AG04449 (cell line): ENCODE data around the gene CIDEA.

ENCODE experiments used
- CTCF ChIA-PET: fragments of 350-600 bp; formaldehyde crosslinking; extraction: SDS; loops from one replicate; lab custom pipeline; 2021; ENCODE audit warnings: antibody characterized with exemption; lab: Yijun Ruan, JAX
- POLR2A ChIA-PET: fragments of 400-600, 350-600 bp; formaldehyde crosslinking; extraction: SDS; loops from one replicate; lab custom pipeline; 2020; ENCODE audit warnings: antibody characterized with exemption, inconsistent platforms; lab: Yijun Ruan, JAX
- DNase-seq: peaks from one replicate; pipeline ENCODE4 v3.0.0-alpha.2; 2010; ENCODE audit warnings: low read depth, low spot score
- H3K4me3 ChIP-seq: 2 replicates; pipeline ENCODE4 v1.5.1; 2011; ENCODE audit warnings: low read depth, mild to moderate bottlenecking, control low read depth, low read length
- TF ChIP-seq, protein P1 (sequence below): IDR thresholded peaks from one replicate; pipeline ENCODE4 v1.5.1; 2011; ENCODE audit warnings: mild to moderate bottlenecking, moderate library complexity, low read length, control low read depth, inconsistent platforms; ENCODE audit not compliant: insufficient read depth; ENCODE audit errors: missing control alignments

Gene CIDEA

DNA sequence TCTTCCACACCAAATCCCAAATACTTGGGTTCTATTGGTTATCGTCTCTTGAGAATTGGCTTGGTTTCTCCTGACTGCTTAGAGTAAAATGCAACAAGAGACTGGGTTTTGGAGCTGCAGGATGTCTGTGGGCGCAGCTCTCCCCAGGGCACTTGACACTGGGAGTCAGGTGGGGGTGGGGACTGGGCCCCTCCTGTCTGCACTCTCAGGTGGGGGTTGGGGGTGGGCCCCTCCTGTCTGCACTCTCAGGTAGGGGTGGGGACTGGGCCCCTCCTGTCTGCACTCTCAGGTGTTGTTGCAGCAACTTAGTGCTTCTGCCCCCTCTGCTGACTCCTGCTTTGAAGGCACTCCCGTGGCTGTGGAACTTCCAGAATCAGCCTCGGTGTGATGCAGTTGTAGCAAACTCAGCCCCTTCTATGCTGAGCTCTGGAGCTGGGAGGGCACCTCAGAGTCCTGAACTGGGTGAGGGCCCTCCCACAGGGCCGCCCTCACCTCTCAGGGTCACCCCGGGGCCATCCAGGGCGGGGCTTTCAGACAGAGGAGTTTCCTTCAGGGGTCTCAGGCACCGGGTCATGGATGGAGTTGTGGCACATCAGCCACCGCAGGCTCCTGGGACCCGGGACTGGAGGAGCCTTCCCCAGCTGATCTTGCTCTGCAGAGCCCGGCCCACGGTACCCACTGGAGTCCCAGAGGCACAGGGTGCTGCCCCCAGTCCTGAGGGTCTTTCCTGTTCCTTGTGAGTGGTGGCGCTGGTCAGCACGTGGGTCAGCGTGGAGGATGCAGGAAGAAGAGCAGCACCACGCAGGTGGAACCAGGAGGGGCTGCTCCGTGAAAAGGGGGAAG lies 22.9 kb upstream of the CIDEA start:
- POLR2A ChIA-PET = no interaction called here

DNA sequence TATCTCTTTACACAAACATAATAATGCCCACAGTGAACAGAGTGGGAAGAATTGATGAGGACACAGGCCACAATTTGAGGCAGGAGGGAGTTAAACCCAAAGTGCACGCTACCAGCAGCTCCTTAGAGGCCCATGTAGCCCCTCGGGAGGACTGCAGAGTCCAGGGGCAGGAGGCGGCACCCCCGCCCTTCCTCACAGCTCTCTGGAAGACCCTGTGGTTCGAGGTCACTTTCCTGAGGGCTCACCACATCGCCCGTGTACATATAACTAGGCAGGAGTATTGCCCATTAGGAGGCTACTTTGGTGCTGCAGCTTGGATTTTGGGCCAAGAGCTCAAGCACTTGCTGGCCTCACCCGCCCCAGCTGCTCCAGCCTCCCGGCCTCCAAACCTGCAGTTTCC lies 22.2 kb upstream of the CIDEA start:
- no peak overlapping the region for H3K4me3 ChIP-seq
- TF ChIP-seq, protein P1, sequence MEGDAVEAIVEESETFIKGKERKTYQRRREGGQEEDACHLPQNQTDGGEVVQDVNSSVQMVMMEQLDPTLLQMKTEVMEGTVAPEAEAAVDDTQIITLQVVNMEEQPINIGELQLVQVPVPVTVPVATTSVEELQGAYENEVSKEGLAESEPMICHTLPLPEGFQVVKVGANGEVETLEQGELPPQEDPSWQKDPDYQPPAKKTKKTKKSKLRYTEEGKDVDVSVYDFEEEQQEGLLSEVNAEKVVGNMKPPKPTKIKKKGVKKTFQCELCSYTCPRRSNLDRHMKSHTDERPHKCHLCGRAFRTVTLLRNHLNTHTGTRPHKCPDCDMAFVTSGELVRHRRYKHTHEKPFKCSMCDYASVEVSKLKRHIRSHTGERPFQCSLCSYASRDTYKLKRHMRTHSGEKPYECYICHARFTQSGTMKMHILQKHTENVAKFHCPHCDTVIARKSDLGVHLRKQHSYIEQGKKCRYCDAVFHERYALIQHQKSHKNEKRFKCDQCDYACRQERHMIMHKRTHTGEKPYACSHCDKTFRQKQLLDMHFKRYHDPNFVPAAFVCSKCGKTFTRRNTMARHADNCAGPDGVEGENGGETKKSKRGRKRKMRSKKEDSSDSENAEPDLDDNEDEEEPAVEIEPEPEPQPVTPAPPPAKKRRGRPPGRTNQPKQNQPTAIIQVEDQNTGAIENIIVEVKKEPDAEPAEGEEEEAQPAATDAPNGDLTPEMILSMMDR = no peak
- POLR2A ChIA-PET = no interaction called here
- CTCF ChIA-PET = no interaction called here
- DNase-seq = no peak

More for the DNA sequence above, 22.9 kb upstream of the CIDEA start:
- CTCF ChIA-PET = no interaction called here
- no peak overlapping the region for H3K4me3 ChIP-seq
- TF ChIP-seq, protein P1 = no peak
- DNase-seq = no peak

DNA sequence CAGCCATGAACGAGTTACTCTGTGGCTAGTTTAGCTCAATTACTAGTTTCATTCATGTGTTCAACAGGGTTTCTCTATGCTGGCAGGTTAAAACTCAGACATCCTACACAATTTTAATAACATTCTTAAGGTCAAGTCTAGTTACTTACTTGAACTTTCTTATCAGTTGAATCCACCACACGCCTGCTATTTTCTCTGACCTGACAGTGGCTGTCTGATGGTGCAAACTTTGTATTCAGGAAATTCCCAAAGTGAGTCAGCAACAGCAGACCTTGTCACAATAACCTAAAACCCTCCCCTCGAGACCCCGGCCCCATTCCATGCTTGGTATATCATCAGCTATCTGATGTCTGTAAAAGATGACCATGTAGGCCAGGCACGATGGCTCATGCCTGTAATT lies 20.8 kb upstream of the CIDEA start:
- TF ChIP-seq, protein P1 = no peak
- no peak overlapping the region for H3K4me3 ChIP-seq
- DNase-seq = no peak
- POLR2A ChIA-PET = no interaction called here
- CTCF ChIA-PET = interaction anchor here (1.2 kb wide), 1 partner anchor 13 kb away, joined by 4 read pairs; no protein-coding TSS in a partner anchor

DNA sequence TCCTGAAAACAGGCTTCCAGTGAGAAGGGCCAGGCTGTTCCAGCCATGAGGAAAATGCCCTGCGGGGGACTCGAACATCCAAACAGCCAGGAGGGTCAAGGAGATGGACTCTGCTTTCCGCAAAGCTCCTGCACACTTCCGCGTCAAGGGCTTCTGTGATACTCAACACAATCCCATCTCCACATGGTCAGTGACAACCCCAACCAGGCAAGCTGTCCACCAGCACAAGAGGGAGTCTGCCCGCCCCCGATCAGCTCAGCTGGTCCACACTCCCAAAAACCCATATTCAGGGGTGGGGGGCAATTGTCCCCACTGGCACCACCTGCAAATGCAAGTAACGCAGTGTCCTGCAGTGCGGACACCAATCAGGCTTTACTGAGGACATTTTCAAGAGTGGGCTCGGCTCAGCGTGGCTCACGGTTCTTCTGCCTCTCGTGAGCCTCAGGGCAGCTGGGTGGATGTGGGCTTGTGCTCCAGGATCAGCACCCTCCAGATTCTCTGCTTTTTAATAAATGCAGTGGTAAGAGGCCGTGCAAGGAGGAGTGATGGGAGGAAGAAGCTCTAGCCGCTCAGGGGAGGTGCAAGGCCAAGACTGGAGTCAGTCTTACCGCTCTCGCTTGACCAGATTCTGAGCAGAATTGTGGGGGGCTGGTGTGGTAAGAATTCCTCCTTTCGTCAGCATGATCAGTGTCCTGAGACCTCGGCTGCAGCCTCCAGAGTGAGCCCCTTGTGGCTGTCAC lies 19.5 kb upstream of the CIDEA start:
- TF ChIP-seq, protein P1 = no peak
- ChIA-PET CTCF (no interaction called here), POLR2A (no interaction called here)
- H3K4me3 ChIP-seq = no peak overlapping the region
- DNase-seq = no peak

DNA sequence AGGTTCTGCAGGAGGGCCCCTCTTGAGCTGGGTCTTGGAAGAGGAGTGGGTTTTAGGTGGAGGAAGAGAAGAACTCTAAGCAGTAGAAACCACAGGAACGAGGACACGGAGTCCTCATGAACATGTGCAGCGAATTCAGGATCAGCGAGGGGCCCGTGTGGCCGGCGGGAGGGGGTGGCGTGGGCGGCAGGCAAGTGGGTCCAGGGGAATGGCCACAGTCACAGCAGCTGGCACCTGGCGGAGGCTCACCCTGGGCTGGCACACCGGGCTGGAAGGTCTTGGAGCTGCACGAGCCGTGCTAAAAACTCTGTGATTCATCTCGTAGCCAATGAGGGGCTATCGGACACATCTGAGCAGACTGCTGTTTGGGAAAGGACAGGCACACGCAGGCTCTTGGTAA lies 18.0 kb upstream of the CIDEA start:
- TF ChIP-seq, protein P1 = no peak
- ChIA-PET CTCF (interaction anchor here (0.8 to 2.4 kb wide), 17 partner anchors 9 to 581 kb away, joined by 3 to 17 read pairs (median 5); partner anchors contain the start of genes AFG3L2 and CIDEA), POLR2A (no interaction called here)
- no peak for DNase-seq
- H3K4me3 ChIP-seq = no peak overlapping the region
